Tibial nerve (tissue), 4 donors: ENCODE results near the gene WFDC8.

ENCODE experiments used
- CTCF ChIP-seq, 5 experiments: fragments of 200-600 bp in 3 of 5; fragments of 450-650 bp in 2 of 5; sonication (generic) in 3 of 5; IDR thresholded peaks; one replicate each; pipeline ENCODE4 v1.5.1; 2016 to 2019; ENCODE audit warnings: antibody characterized with exemption in 5 of 5, mild to moderate bottlenecking in 3 of 5, moderate library complexity in 2 of 5
- EP300 ChIP-seq, 2 donors: sonication (generic); formaldehyde crosslinking; IDR thresholded peaks; one replicate each; pipeline ENCODE4 v1.6.1; 2017; ENCODE audit warnings: antibody characterized with exemption in 2 of 2, mild to moderate bottlenecking in 1 of 2
- POLR2A ChIP-seq, 2 donors: fragments of 450-650 bp; IDR thresholded peaks; one replicate each; pipeline ENCODE4 v1.6.1; 2017; ENCODE audit warnings: antibody characterized with exemption in 2 of 2, mild to moderate bottlenecking in 2 of 2, moderate library complexity in 2 of 2

GRCh38 chr20:45523821-45524220 lies 55.3 kb downstream of the WFDC8 start:
- TF ChIP-seq CTCF (IDR thresholded peaks at IDR 0.05) (no peak), POLR2A (IDR thresholded peaks at IDR 0.05) (no peak), EP300 (IDR thresholded peaks at IDR 0.05) (no peak)
